Activated T-helper 1 cell treated with anti-CD3 and anti-CD28 coated beads, Interleukin-12 subunit alpha, Interleukin-12 subunit beta, Interleukin-2, Interleukin-4 antibody, amounts not matched to agents 30 ng/mL and 10 ng/mL and 1 ng/mL, durations not matched to agents 14 hours and 24 hours and 36 hours (primary cell): ENCODE results near the gene FXYD1. TPM values are rescaled to one million over a fixed set of nuclear protein-coding genes. Genes with fewer than 3 reads are reported as not detected.

Experiments
- DNase-seq: peaks from one replicate; pipeline ENCODE4 v3.0.0; 2021; ENCODE audit warnings: low spot score
- H3K27ac Mint-ChIP-seq: one replicate; pipeline ENCODE4 v1.8.0; 2021; ENCODE audit warnings: mild to moderate bottlenecking, mixed read lengths
- H3K27me3 Mint-ChIP-seq: one replicate; pipeline ENCODE4 v1.8.0; 2022; ENCODE audit warnings: mild to moderate bottlenecking, moderate library complexity, mixed read lengths; ENCODE audit not compliant: insufficient read depth
- H3K36me3 Mint-ChIP-seq: one replicate; pipeline ENCODE4 v1.8.0; 2021; ENCODE audit warnings: low read depth, mixed read lengths
- H3K4me1 Mint-ChIP-seq: one replicate; pipeline ENCODE4 v1.8.0; 2021; ENCODE audit warnings: low read depth, mixed read lengths
- H3K4me3 Mint-ChIP-seq: one replicate; pipeline ENCODE4 v1.8.0; 2021; ENCODE audit warnings: mild to moderate bottlenecking, moderate library complexity, mixed read lengths
- H3K9me3 Mint-ChIP-seq: one replicate; pipeline ENCODE4 v1.8.0; 2021; ENCODE audit warnings: mixed read lengths
- intact Hi-C: fragments of 100-400 bp; cut with micrococcal nuclease; formaldehyde crosslinking; loops from one replicate; pipeline ENCODE4 v1.15.1; 2024
- total RNA-seq: library from RNA; stranded (reverse); gene quantifications from 2 replicates; pipeline ENCODE4 v1.2.3, GENCODE V29; 2022

The FXYD1 gene
- total RNA-seq, 1 donor from 2014 or later, result not detected

GRCh38 chr19:35133826-35134225, 4.8 kb upstream of the FXYD1 start:
- no peak overlapping the region for H3K27ac Mint-ChIP-seq
- H3K4me3 Mint-ChIP-seq, result no peak overlapping the region
- intact Hi-C loops, result no loop called here
- H3K27me3 Mint-ChIP-seq, result peaks cover 3% of the 10 kb centered on the region
- no peaks in the 10 kb centered on the region for H3K36me3 Mint-ChIP-seq
- no peaks in the 10 kb centered on the region for H3K9me3 Mint-ChIP-seq
- peaks cover 7% of the 10 kb centered on the region for H3K4me1 Mint-ChIP-seq
- DNase-seq, result no peak

DNA sequence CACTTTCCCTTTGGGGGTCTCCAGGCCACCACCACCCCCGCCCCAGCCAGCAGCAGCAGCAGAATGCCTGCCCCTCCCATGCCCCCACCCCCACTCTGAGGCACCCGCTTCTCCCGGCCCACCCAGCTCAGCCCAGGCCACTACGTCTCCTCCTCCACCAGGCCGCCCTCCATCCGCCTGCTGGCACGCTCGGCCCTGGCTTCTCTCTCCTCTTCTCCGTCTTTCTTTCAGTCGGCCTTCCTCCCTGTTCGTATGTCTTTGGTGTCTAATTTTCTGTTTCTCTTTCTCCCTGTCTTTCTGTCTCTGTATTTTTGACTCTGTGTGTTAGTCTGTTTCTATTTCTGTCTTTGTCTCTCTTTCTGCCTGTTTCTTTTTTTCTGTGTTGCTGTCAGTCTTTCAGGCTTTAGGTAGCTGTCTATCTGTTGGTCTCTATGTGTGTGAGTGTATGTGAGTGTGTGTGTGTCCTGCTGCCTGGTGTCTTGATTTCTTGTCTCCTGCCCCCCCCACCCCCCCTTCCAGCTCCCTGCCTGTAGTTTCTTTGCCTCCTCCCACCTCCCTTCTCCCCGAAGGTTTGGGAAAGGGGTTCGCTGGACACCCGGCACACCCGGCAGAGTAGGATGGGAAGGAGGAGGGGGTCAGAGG, 3.9 kb upstream of the FXYD1 start, which contains the start of gene LGI4:
Gene LGI4, minus strand, starts transcription at position 459 of the 642 bp plus-strand sequence. Its CDS starts 379 bp downstream, at position 80.
- DNase-seq, result no peak
- H3K27ac Mint-ChIP-seq, result no peak within 1 kb of the TSS
- intact Hi-C loops, result loop anchor here (1.0 kb wide), 1 partner anchor 67 kb away; no protein-coding TSS in a partner anchor
- H3K9me3 Mint-ChIP-seq, result no peaks in the 10 kb centered on the region
- peaks cover 7% of the 10 kb centered on the region for H3K4me1 Mint-ChIP-seq
- H3K4me3 Mint-ChIP-seq, result no peak within 1 kb of the TSS
- H3K36me3 Mint-ChIP-seq, result no peaks in the 10 kb centered on the region
- H3K27me3 Mint-ChIP-seq, result peaks cover 3% of the 10 kb centered on the region

DNA sequence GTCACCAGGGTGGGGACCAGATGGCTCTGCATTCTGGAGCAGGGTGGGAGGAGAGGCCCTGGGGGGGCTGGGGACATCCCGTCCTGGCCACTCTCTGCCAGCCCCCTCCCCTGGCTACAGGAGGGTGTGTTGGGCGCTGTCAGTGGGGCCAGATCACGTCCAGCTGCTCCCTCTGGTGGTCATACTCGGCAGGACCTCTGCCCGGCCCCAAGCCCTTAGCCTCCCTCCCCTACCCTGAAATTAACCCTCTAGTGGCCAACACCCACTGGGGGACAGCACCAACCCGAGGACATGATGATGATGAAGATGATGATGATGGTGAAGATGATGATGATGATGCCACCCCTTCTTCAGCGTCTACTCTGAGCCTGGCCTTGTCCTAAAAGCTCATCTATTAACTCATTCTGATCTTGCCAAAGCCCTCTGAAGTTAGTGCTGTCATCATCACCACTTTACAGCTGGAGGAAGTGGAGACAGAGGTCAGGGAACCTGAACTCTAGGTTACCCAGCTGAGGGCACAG, 3.2 kb upstream of the FXYD1 start:
- intact Hi-C loops, result loop anchor here (1.0 kb wide), 1 partner anchor 68 kb away; no protein-coding TSS in a partner anchor
- Mint-ChIP-seq H3K4me3 (no peak overlapping the region), H3K4me1 (peaks cover 8% of the 10 kb centered on the region), H3K27me3 (peaks cover 3% of the 10 kb centered on the region), H3K27ac (no peak overlapping the region), H3K36me3 (no peaks in the 10 kb centered on the region), H3K9me3 (no peaks in the 10 kb centered on the region)
- DNase-seq, result peak; percentile 50

DNA sequence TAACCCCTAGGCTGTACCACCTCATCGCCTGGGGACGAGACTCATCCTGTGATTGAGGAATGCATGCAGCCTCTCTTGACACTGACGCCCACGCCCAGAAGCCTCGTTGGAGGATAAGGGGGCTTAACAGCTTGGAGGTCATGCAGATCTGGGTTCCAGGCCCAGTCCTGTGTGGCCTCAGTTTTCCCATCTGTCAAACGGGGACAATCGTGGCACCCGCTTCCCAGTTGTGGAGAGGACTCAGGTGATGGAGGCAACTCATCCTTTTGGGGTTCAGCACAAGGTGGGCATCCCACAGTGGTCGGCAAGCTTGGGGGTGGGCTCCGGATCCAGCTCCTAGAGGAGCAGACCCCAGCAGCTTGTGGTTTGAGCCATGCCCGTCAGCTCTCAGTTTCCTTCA, 2.4 kb upstream of the FXYD1 start:
- Mint-ChIP-seq H3K9me3 (no peaks in the 10 kb centered on the region), H3K27me3 (peaks cover 4% of the 10 kb centered on the region), H3K27ac (no peak overlapping the region), H3K36me3 (no peaks in the 10 kb centered on the region), H3K4me1 (peaks cover 16% of the 10 kb centered on the region), H3K4me3 (no peak overlapping the region)
- intact Hi-C loops, result no loop called here
- DNase-seq, result no peak

- no peak overlapping the region for H3K27ac Mint-ChIP-seq
- H3K9me3 Mint-ChIP-seq, result no peaks in the 10 kb centered on the region
- DNase-seq, result no peak
- H3K4me1 Mint-ChIP-seq, result peaks cover 24% of the 10 kb centered on the region
- no peaks in the 10 kb centered on the region for H3K36me3 Mint-ChIP-seq
- peaks cover 4% of the 10 kb centered on the region for H3K27me3 Mint-ChIP-seq
- intact Hi-C loops, result no loop called here
- H3K4me3 Mint-ChIP-seq, result no peak overlapping the region
Observed at GRCh38 chr19:35136977-35137702, 1.5 kb upstream of the FXYD1 start.

- Mint-ChIP-seq H3K27me3 (peaks cover 14% of the 10 kb centered on the region), H3K36me3 (peaks cover 2% of the 10 kb centered on the region), H3K4me3 (no peak overlapping the region), H3K27ac (no peak overlapping the region), H3K9me3 (no peaks in the 10 kb centered on the region), H3K4me1 (peaks cover 32% of the 10 kb centered on the region)
- DNase-seq, result no peak
- intact Hi-C loops, result loop anchor here (2.0 to 5.0 kb wide), 2 partner anchors 26 to 207 kb away; partner anchors contain the start of genes FFAR1 and FXYD3
Observed at GRCh38 chr19:35140207-35140961, 1.8 kb downstream of the FXYD1 start.

GRCh38 chr19:35140962-35141836, 2.6 kb downstream of the FXYD1 start:
- Mint-ChIP-seq H3K27ac (peak overlapping the region; percentile 79), H3K27me3 (peaks cover 14% of the 10 kb centered on the region), H3K4me1 (peaks cover 25% of the 10 kb centered on the region), H3K9me3 (no peaks in the 10 kb centered on the region), H3K4me3 (peak overlapping the region; percentile 82), H3K36me3 (peaks cover 2% of the 10 kb centered on the region)
- intact Hi-C loops, result loop anchor here (1.0 to 5.0 kb wide), 7 partner anchors 12 to 507 kb away; partner anchors contain the start of genes COX6B1, FFAR1 and FXYD3
- DNase-seq, result peak; percentile 90

DNA sequence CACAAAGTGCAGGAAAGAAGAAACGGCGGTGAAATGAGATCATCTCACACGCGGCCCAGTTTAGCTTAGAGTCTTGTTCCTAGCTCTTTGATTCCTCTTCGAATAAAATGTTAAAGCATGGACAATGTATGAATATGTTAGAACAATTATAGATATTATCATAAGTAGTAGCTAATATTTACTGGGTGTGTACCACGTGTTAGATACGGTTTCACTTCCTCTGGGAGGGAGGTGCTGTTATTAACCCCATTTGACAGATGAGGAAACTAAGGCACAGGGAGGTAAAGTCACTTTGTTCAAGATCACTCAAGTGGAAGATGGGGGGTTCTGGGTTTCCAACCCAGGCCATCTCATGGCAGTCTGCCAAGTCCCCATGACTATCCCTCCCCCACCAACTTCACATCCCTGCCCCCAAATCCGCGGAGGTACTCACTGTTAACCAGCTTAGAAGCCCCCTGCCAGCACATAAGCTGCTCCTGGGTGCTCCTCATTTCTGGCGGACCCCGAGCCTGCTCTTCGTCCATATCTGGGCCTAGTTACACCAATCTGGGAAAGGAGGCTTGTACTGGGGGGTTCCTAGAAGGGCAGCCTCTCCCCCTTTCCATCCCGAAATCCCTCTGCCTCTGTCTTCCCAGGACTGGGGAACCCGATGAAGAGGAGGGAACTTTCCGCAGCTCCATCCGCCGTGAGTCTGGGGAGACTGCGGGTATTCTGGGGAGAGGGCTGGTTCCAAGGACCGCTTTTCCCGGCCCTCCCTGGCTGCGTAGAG, 3.4 kb downstream of the FXYD1 start:
- intact Hi-C loops, result loop anchor here (1.0 to 5.0 kb wide), 8 partner anchors 11 to 506 kb away; partner anchors contain the start of genes COX6B1, FFAR1 and FXYD3
- DNase-seq, result no peak
- peak overlapping the region; percentile 79 for H3K27ac Mint-ChIP-seq
- H3K27me3 Mint-ChIP-seq, result peaks cover 14% of the 10 kb centered on the region
- H3K9me3 Mint-ChIP-seq, result no peaks in the 10 kb centered on the region
- peaks cover 30% of the 10 kb centered on the region for H3K4me1 Mint-ChIP-seq
- H3K36me3 Mint-ChIP-seq, result peaks cover 2% of the 10 kb centered on the region
- peak overlapping the region; percentile 82 for H3K4me3 Mint-ChIP-seq

DNA sequence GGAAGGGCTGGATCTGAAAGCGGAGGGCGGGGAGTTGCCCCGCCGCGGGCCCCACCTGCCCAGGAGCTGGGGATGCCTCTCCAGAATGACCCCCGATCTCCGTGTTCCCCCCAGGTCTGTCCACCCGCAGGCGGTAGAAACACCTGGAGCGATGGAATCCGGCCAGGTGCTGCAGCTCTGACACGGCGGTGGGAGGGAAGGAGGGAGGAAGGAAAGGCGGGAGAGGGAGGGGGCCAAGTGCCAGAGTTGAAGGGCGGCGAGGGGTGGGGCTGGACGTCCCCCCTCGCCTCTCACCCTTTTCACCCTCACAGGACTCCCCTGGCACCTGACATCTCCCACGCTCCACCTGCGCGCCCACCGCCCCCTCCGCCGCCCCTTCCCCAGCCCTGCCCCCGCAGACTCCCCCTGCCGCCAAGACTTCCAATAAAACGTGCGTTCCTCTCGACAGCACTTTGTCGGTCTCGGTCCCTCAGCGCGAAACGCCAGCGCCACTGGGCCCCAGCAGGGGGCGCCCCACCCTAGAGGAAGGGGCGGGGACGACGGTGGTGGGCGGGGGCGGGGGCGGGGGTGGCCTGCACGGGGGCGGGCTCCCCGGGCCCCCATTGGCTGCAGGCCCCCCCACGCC, 4.1 kb downstream of the FXYD1 start:
- peaks cover 2% of the 10 kb centered on the region for H3K36me3 Mint-ChIP-seq
- DNase-seq, result peak; percentile 60
- no peaks in the 10 kb centered on the region for H3K9me3 Mint-ChIP-seq
- intact Hi-C loops, result loop anchor here (2.0 to 5.0 kb wide), 2 partner anchors 74 to 205 kb away; partner anchors contain the start of gene FFAR1
- peaks cover 30% of the 10 kb centered on the region for H3K4me1 Mint-ChIP-seq
- H3K27ac Mint-ChIP-seq, result no peak overlapping the region
- H3K4me3 Mint-ChIP-seq, result no peak overlapping the region
- peaks cover 14% of the 10 kb centered on the region for H3K27me3 Mint-ChIP-seq

DNA sequence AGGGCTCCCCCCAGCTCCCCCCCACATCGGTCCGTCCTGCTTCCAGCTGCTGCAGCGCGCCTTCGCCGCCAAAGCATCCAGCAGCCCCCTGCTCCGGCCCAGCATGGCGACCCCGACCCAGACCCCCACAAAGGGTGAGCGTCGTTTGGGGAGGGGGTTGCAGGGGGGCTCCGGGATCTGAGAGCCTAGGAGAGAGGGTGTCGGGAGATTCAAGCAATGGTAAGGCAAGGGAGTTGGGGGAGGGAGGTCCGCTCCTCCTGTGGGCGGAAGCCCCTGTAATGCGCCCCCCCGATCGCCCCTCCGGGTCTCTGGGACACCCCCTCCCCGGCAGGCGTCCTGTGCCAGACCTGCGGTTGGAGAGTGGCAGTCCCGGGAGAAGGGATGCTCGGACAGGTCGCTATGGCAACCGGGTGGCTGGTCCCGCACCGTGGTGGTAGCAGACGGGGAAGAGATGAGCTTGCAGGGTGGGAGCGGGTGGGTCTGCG, 4.6 kb downstream of the FXYD1 start, which contains the start of gene FXYD7:
Gene FXYD7, plus strand, starts transcription at position 25 of the 485 bp plus-strand sequence. Its CDS starts 79 bp downstream, at position 104.
- Mint-ChIP-seq H3K36me3 (peaks cover 2% of the 10 kb centered on the region), H3K27ac (no peak within 1 kb of the TSS), H3K4me3 (peak within 1 kb of the TSS; percentile 26), H3K4me1 (peaks cover 30% of the 10 kb centered on the region), H3K27me3 (peaks cover 12% of the 10 kb centered on the region), H3K9me3 (no peaks in the 10 kb centered on the region)
- DNase-seq, result no peak
- intact Hi-C loops, result loop anchor here (2.0 to 5.0 kb wide), 2 partner anchors 74 to 204 kb away; partner anchors contain the start of gene FFAR1
